GM06990 (cell line): ENCODE data around the gene ZC3H18.

Experiments used
- DNase-seq: peaks from one replicate; pipeline ENCODE4 v3.0.0-alpha.2; 2011; ENCODE audit not compliant: insufficient read length; ENCODE audit errors: extremely low read depth
- H3K27me3 ChIP-seq: replicated peaks from 2 replicates; pipeline ENCODE4 v1.6.0; 2011; ENCODE audit warnings: low read length; ENCODE audit not compliant: control insufficient read depth, insufficient read depth
- H3K36me3 ChIP-seq: 2 replicates; pipeline ENCODE4 v1.5.1; 2011; ENCODE audit warnings: low read length; ENCODE audit not compliant: control insufficient read depth, insufficient read depth
- H3K4me3 ChIP-seq: replicated peaks from 2 replicates; pipeline ENCODE4 v1.5.1; 2011; ENCODE audit warnings: low read depth, mild to moderate bottlenecking, control low read depth, low read length
- CTCF ChIP-seq: IDR thresholded peaks from 2 replicates; pipeline ENCODE4 v1.5.1; 2011; ENCODE audit warnings: low read length, control low read depth, mild to moderate bottlenecking, inconsistent platforms; ENCODE audit not compliant: insufficient read depth, poor library complexity, severe bottlenecking

ZC3H18 gene

GRCh38 chr16:88638323-88639230, 68.4 kb downstream of the ZC3H18 start, which contains the start of gene IL17C:
Gene IL17C, plus strand, starts transcription at chr16:88638572. Its CDS starts 70 bp downstream, at chr16:88638642.
- peaks cover 8% of the 10 kb centered on the region for H3K36me3 ChIP-seq
- peaks cover 9% of the 10 kb centered on the region for H3K27me3 ChIP-seq
- DNase-seq, result no peak
- H3K4me3 ChIP-seq, result no peak within 1 kb of the TSS
- TF ChIP-seq CTCF, result no peak

- peak; percentile 46 for DNase-seq
- H3K27me3 ChIP-seq, result peaks cover 9% of the 10 kb centered on the region
- H3K36me3 ChIP-seq, result peaks cover 10% of the 10 kb centered on the region
- no peak overlapping the region for H3K4me3 ChIP-seq
- TF ChIP-seq CTCF, result no peak
Measured at GRCh38 chr16:88639231-88640038, 69.2 kb downstream of the ZC3H18 start.

GRCh38 chr16:88640039-88640495, 69.9 kb downstream of the ZC3H18 start:
- no peak for DNase-seq
- Histone ChIP-seq H3K27me3 (peaks cover 9% of the 10 kb centered on the region), H3K4me3 (no peak overlapping the region), H3K36me3 (peaks cover 13% of the 10 kb centered on the region)
- TF ChIP-seq CTCF, result no peak

GRCh38 chr16:88640498-88641247, 70.5 kb downstream of the ZC3H18 start:
- TF ChIP-seq CTCF, result no peak
- H3K27me3 ChIP-seq, result peaks cover 9% of the 10 kb centered on the region
- H3K4me3 ChIP-seq, result no peak overlapping the region
- peaks cover 18% of the 10 kb centered on the region for H3K36me3 ChIP-seq
- DNase-seq, result no peak

GRCh38 chr16:88642881-88643643, 72.9 kb downstream of the ZC3H18 start:
- H3K36me3 ChIP-seq, result peaks cover 34% of the 10 kb centered on the region
- peaks cover 9% of the 10 kb centered on the region for H3K27me3 ChIP-seq
- no peak overlapping the region for H3K4me3 ChIP-seq
- DNase-seq, result no peak
- TF ChIP-seq CTCF, result no peak
